RWPE1 (cell line): Measurements from ENCODE around the gene DOCK9.

Experiments
- CTCF ChIA-PET: fragments of 350-600 bp; sonication (Branson Sonifier 250); formaldehyde crosslinking; extraction: SDS; loops from one replicate; lab custom pipeline; 2021; lab: Yijun Ruan, JAX
- POLR2A ChIA-PET: fragments of 400-600 bp; formaldehyde crosslinking; extraction: SDS; loops from one replicate; lab custom pipeline; 2020; ENCODE audit warnings: antibody characterized with exemption; ENCODE audit not compliant: low non-redundant PET; lab: Yijun Ruan, JAX
- DNase-seq: peaks from one replicate; pipeline ENCODE4 v3.0.0; 2012; ENCODE audit warnings: low spot score
- H3K27ac ChIP-seq: fragments of 450-650 bp; 2 replicates; pipeline ENCODE4 v1.5.1; 2017
- TF ChIP-seq, protein P1 (sequence below): fragments of 450-650 bp; conservative IDR thresholded peaks from 2 replicates; pipeline ENCODE4 v1.5.1; 2017; ENCODE audit warnings: low read depth, mild to moderate bottlenecking

DOCK9 gene

DNA sequence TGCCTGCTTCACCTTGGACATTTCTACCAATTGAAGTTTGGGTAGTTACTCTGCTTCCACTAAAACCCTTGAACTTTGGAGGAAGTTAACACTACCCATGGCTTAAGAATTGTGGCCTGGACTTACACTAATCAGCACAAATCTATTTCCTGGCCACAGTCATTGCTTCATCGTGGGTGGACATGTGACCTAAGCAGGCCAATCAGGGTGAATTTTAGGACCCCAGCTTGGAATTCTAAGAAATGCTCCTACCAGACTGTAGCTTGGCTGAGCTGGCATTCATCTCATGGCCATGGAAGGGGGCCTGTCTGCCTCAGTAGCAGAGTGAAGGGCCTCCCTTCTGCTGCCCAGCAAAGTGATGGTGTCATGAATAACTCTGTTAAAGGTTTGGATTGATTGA is 167.1 kb downstream of the DOCK9 start:
- ChIA-PET POLR2A (no interaction called here), CTCF (interaction anchor here (0.6 kb wide), 3 partner anchors 9 to 40 kb away, joined by 3 to 5 read pairs (median 3); no protein-coding TSS in a partner anchor)
- TF ChIP-seq, protein P1, sequence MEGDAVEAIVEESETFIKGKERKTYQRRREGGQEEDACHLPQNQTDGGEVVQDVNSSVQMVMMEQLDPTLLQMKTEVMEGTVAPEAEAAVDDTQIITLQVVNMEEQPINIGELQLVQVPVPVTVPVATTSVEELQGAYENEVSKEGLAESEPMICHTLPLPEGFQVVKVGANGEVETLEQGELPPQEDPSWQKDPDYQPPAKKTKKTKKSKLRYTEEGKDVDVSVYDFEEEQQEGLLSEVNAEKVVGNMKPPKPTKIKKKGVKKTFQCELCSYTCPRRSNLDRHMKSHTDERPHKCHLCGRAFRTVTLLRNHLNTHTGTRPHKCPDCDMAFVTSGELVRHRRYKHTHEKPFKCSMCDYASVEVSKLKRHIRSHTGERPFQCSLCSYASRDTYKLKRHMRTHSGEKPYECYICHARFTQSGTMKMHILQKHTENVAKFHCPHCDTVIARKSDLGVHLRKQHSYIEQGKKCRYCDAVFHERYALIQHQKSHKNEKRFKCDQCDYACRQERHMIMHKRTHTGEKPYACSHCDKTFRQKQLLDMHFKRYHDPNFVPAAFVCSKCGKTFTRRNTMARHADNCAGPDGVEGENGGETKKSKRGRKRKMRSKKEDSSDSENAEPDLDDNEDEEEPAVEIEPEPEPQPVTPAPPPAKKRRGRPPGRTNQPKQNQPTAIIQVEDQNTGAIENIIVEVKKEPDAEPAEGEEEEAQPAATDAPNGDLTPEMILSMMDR = no peak
- DNase-seq = no peak
- no peak overlapping the region for H3K27ac ChIP-seq

GRCh38 chr13:98809345-98809777 is 168.5 kb downstream of the DOCK9 start:
- ChIA-PET POLR2A (no interaction called here), CTCF (no interaction called here)
- H3K27ac ChIP-seq = no peak overlapping the region
- TF ChIP-seq, protein P1 = no peak
- no peak for DNase-seq

- no peak overlapping the region for H3K27ac ChIP-seq
- POLR2A ChIA-PET = no interaction called here
- DNase-seq = no peak
- TF ChIP-seq, protein P1 = no peak
- CTCF ChIA-PET = no interaction called here
These were observed 170.1 kb downstream of the DOCK9 start for GRCh38 chr13:98807774-98808173.

GRCh38 chr13:98804336-98804855 is 173.5 kb downstream of the DOCK9 start:
- CTCF ChIA-PET = interaction anchor here (0.6 kb wide), 1 partner anchor 158 kb away, joined by 3 read pairs; no protein-coding TSS in a partner anchor
- TF ChIP-seq, protein P1 = no peak
- POLR2A ChIA-PET = no interaction called here
- no peak for DNase-seq
- H3K27ac ChIP-seq = no peak overlapping the region

DNA sequence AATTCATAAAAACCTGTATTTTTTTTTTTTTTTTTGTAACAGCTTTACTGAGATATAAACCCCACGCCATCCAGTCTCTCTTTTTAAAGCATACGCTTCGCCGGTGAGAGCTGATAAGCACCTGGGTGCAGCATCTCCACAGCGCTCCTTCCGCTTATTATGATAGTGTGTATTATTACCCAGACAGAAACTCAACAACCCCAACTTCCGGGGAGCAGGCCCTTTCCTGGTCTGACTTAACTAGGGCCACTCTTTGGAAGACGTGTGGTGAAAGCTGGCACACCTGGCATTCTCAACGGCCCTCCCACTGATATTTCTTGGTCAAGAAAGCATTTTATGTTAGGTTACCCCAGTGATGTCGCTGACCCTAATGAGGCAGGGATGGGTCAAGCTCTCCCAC is 173.9 kb downstream of the DOCK9 start:
- no peak overlapping the region for H3K27ac ChIP-seq
- TF ChIP-seq, protein P1 = no peak
- ChIA-PET CTCF (no interaction called here), POLR2A (no interaction called here)
- DNase-seq = no peak

- ChIA-PET POLR2A (no interaction called here), CTCF (no interaction called here)
- TF ChIP-seq, protein P1 = no peak
- no peak overlapping the region for H3K27ac ChIP-seq
- DNase-seq = no peak
These were observed 174.7 kb downstream of the DOCK9 start for GRCh38 chr13:98803111-98803561.
